Endothelial cell of umbilical vein (primary cell): Measurements from ENCODE around the gene SCGB1D1. TPM values are rescaled to one million over a fixed set of nuclear protein-coding genes. Genes with fewer than 3 reads are reported as not detected.

ENCODE experiments used
- BruUV-seq: library from RNA; stranded (reverse); fragments of 400-500 nt; replicated peaks from 2 replicates; lab custom pipeline; 2021; lab: Mats Ljungman, UMichigan
- CTCF ChIA-PET: fragments of 300-600, 350-600 bp; sonication (Branson Sonifier 250); formaldehyde crosslinking; loops from one replicate; lab custom pipeline; 2021; ENCODE audit warnings: antibody characterized with exemption, inconsistent platforms; lab: Charles Lee
- POLR2A ChIA-PET: fragments of 300-600, 350-600 bp; sonication (Branson Sonifier 250); formaldehyde crosslinking; loops from one replicate; lab custom pipeline; 2021; ENCODE audit warnings: antibody characterized with exemption, inconsistent platforms; lab: Charles Lee
- DNase-seq: peaks from one replicate; pipeline ENCODE4 v3.0.0-alpha.2; 2011; ENCODE audit warnings: low read depth, low spot score
- FAIRE-seq: peaks from 2 replicates; lab custom pipeline; 2011; peaks lifted over from hg19 to GRCh38; lab: Jason Lieb, UNC
- H2AFZ ChIP-seq: 2 replicates; pipeline ENCODE4 v1.6.0; 2012; ENCODE audit warnings: low read depth, low read length, control low read depth, inconsistent platforms
- H3K27ac ChIP-seq: 2 replicates; pipeline ENCODE4 v1.5.1; 2011; ENCODE audit warnings: low read depth, mild to moderate bottlenecking, control low read depth, low read length, moderate library complexity; ENCODE audit not compliant: insufficient read depth
- H3K27me3 ChIP-seq, 2 experiments: 2 replicates each; pipeline versions ENCODE4 v1.6.0 to v1.6.1; 2011; ENCODE audit warnings: low read length in 2 of 2, mixed read lengths in 1 of 2; ENCODE audit not compliant: control insufficient read depth in 2 of 2, insufficient read depth in 2 of 2
- H3K36me3 ChIP-seq, 2 experiments: 2 replicates in 1 of 2; 3 replicates in 1 of 2; pipeline ENCODE4 v1.5.1; 2011; ENCODE audit warnings: low read length in 2 of 2, mild to moderate bottlenecking in 1 of 2, moderate library complexity in 1 of 2; ENCODE audit not compliant: control insufficient read depth in 2 of 2, insufficient read depth in 2 of 2; ENCODE audit errors: extremely low read depth in 1 of 2
- H3K4me1 ChIP-seq: 3 replicates; pipeline ENCODE4 v1.5.1; 2011; ENCODE audit warnings: mild to moderate bottlenecking, low read length; ENCODE audit not compliant: control insufficient read depth, insufficient read depth; ENCODE audit errors: extremely low read depth
- H3K4me2 ChIP-seq: 2 replicates; pipeline ENCODE4 v1.6.1; 2011; ENCODE audit warnings: low read length, control low read depth, mixed read lengths; ENCODE audit not compliant: insufficient read depth
- H3K4me3 ChIP-seq, 3 experiments: fragments of 200-600 bp in 1 of 3; sonication (generic), shearing (Covaris generic) in 1 of 3; replicated peaks in 1 of 3; 2 replicates each; pipeline ENCODE4 v1.5.1; 2011 to 2016; ENCODE audit warnings: control low read depth in 3 of 3, low read length in 3 of 3, mild to moderate bottlenecking in 2 of 3, inconsistent platforms in 1 of 3, low read depth in 1 of 3, moderate library complexity in 1 of 3; ENCODE audit not compliant: insufficient read depth in 1 of 3
- H3K79me2 ChIP-seq: 2 replicates; pipeline ENCODE4 v1.6.0; 2012; ENCODE audit warnings: low read length, inconsistent platforms; ENCODE audit not compliant: control insufficient read depth, insufficient read depth
- H3K9ac ChIP-seq: replicated peaks from 2 replicates; pipeline ENCODE3; 2011; ENCODE audit warnings: low read length, control low read depth; ENCODE audit not compliant: insufficient read depth; ENCODE audit errors: extremely low read depth
- H3K9me1 ChIP-seq: replicated peaks from 3 replicates; pipeline ENCODE4 v1.6.0; 2011; ENCODE audit warnings: mild to moderate bottlenecking, low read length; ENCODE audit not compliant: control insufficient read depth, insufficient read depth; ENCODE audit errors: extremely low read depth
- H3K9me3 ChIP-seq: replicated peaks from 2 replicates; pipeline ENCODE4 v1.5.1; 2012; ENCODE audit warnings: low read length, inconsistent platforms; ENCODE audit not compliant: control insufficient read depth, insufficient read depth
- H4K20me1 ChIP-seq: replicated peaks from 2 replicates; pipeline ENCODE3; 2011; ENCODE audit warnings: mild to moderate bottlenecking, low read length; ENCODE audit not compliant: control insufficient read depth, insufficient read depth; ENCODE audit errors: extremely low read depth
- EZH2 ChIP-seq: IDR thresholded peaks from 2 replicates; pipeline ENCODE4 v1.6.1; 2012; ENCODE audit warnings: borderline replicate concordance, low read depth, mild to moderate bottlenecking, moderate library complexity, low read length, inconsistent platforms; ENCODE audit not compliant: severe bottlenecking
- GATA2 ChIP-seq: IDR thresholded peaks from 2 replicates; pipeline ENCODE4 v1.7.0; 2011; ENCODE audit warnings: low read depth, mild to moderate bottlenecking, moderate library complexity, mixed read lengths, low read length; ENCODE audit not compliant: insufficient read length, insufficient read depth
- JUN ChIP-seq: IDR thresholded peaks from 2 replicates; pipeline ENCODE4 v1.6.1; 2011; ENCODE audit warnings: borderline replicate concordance, low read depth; ENCODE audit not compliant: insufficient read length, insufficient read depth
- MYC ChIP-seq: IDR thresholded peaks from one replicate; pipeline ENCODE4 v1.6.1; 2011; ENCODE audit warnings: mild to moderate bottlenecking, low read depth, low read length
- POLR2A ChIP-seq: IDR thresholded peaks from 2 replicates; pipeline ENCODE4 v1.6.1; 2012; ENCODE audit warnings: low read depth, mild to moderate bottlenecking, control low read depth, low read length
- dilution Hi-C: fragments of 300-500 bp; cut with MboI; formaldehyde crosslinking; loops from one replicate; pipeline ENCODE4 v1.15.0; 2019; ENCODE audit warnings: low sequenced_read_pairs; ENCODE audit not compliant: extremely low pct_ligation_motif_present
- intact Hi-C: fragments of 100-400 bp; cut with micrococcal nuclease; formaldehyde crosslinking; loops from one replicate; pipeline ENCODE4 v1.10.0; 2022
- polyA plus RNA-seq, 4 experiments: library from polyadenylated mRNA; depleted of rRNA in 3 of 4; stranded (reverse) in 3 of 4; unstranded in 1 of 4; fragments of >200 nt; gene quantifications; 2 replicates each; pipeline versions ENCODE4 v1.2.1 to v1.2.3, GENCODE V29; 2011 to 2012; ENCODE audit warnings: missing spikeins in 1 of 4
- total RNA-seq: library from RNA; stranded (reverse); gene quantifications from 2 replicates; pipeline ENCODE4 v1.2.3, GENCODE V29; 2021
- TF ChIP-seq, protein P1 (sequence below), 2 donors: IDR thresholded peaks; 1 replicate in 1 of 2; 2 replicates in 1 of 2; pipeline ENCODE4 v1.5.1; 2011; ENCODE audit warnings: low read length in 2 of 2, mild to moderate bottlenecking in 2 of 2, moderate library complexity in 2 of 2, control low read depth in 1 of 2, inconsistent platforms in 1 of 2, low read depth in 1 of 2; ENCODE audit not compliant: insufficient read depth in 1 of 2; ENCODE audit errors: extremely low read depth in 1 of 2
- TF ChIP-seq, protein P2 (sequence below): IDR thresholded peaks from 2 replicates; pipeline ENCODE4 v1.6.1; 2011; ENCODE audit not compliant: insufficient read depth, insufficient read length

SCGB1D1 gene
- total and polyA plus RNA-seq, 2 donors (not counting 3 experiments of a cell fraction or from before 2014, with no cell fraction given): not detected

DNA sequence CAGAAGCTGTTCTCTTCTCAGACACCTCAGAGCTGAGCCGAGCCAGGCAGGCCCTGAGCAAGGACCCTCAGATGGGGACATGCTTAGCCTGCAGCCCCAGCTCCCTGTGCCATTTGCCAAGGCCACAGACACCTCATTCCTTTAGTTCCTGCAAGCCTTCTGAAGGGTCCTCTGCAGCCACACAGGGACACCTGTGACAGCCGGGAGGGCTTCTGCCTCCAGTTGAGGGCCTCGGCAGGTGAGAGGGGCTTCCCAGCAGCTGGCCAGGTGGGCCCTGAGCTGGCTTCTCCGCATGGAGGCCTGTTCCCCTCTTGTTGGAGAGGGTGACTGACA, 48.0 kb upstream of the SCGB1D1 start:
- dilution Hi-C loops: no loop called here
- intact Hi-C loops: loop anchor here (2.0 kb wide), 1 partner anchor 67 kb away; the partner anchor contains the start of gene SCGB2A1
- CTCF ChIA-PET: interaction anchor here (2.9 kb wide), 1 partner anchor 10 kb away, joined by 11 read pairs; no protein-coding TSS in a partner anchor

More for the DNA sequence above, 48.0 kb upstream of the SCGB1D1 start:
- no peaks in the 10 kb centered on the region for H4K20me1 ChIP-seq
- POLR2A ChIA-PET: no interaction called here
- H3K4me2 ChIP-seq: no peak overlapping the region
- H3K9me1 ChIP-seq: no peaks in the 10 kb centered on the region
- H3K79me2 ChIP-seq: peaks cover 13% of the 10 kb centered on the region
- DNase-seq (no peak), FAIRE-seq (no peak)
- no TSS peak for BruUV-seq
- H3K9ac ChIP-seq: no peak overlapping the region
- no peak for TF ChIP-seq MYC
- TF ChIP-seq POLR2A: no peak
- TF ChIP-seq, protein P1, sequence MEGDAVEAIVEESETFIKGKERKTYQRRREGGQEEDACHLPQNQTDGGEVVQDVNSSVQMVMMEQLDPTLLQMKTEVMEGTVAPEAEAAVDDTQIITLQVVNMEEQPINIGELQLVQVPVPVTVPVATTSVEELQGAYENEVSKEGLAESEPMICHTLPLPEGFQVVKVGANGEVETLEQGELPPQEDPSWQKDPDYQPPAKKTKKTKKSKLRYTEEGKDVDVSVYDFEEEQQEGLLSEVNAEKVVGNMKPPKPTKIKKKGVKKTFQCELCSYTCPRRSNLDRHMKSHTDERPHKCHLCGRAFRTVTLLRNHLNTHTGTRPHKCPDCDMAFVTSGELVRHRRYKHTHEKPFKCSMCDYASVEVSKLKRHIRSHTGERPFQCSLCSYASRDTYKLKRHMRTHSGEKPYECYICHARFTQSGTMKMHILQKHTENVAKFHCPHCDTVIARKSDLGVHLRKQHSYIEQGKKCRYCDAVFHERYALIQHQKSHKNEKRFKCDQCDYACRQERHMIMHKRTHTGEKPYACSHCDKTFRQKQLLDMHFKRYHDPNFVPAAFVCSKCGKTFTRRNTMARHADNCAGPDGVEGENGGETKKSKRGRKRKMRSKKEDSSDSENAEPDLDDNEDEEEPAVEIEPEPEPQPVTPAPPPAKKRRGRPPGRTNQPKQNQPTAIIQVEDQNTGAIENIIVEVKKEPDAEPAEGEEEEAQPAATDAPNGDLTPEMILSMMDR (IDR thresholded peaks at IDR 0.05; ENCODE audit: extremely low read depth in 1 of 2, insufficient read depth in 1 of 2, low read depth in 1 of 2, low read length in 2 of 2): no peak
- no peak for TF ChIP-seq JUN
- TF ChIP-seq, protein P2, sequence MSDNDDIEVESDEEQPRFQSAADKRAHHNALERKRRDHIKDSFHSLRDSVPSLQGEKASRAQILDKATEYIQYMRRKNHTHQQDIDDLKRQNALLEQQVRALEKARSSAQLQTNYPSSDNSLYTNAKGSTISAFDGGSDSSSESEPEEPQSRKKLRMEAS: no peak
- TF ChIP-seq EZH2: no peak
- TF ChIP-seq GATA2: no peak
- H2AFZ ChIP-seq: no peak overlapping the region
- no peaks in the 10 kb centered on the region for H3K9me3 ChIP-seq
- H3K36me3 ChIP-seq: peaks cover 31 to 45% of the 10 kb centered on the region in 2 experiments
- H3K27ac ChIP-seq: no peak overlapping the region
- H3K4me1 ChIP-seq: no peaks in the 10 kb centered on the region
- H3K4me3 ChIP-seq: no peak overlapping the region
- H3K27me3 ChIP-seq: no peaks in the 10 kb centered on the region
